Endometrial microvascular endothelial cells (primary cell): Measurements from ENCODE around the gene TAS1R3. TPM values are rescaled to one million over a fixed set of nuclear protein-coding genes. Genes with fewer than 3 reads are reported as not detected.

Experiments
- in situ Hi-C: cut with HindIII; loops from 2 replicates; pipeline ENCODE4 v1.10.0; 2017; ENCODE audit warnings: low sequenced_read_pairs, low pct_unique_long_range_greater_than_20kb; ENCODE audit errors: inconsistent ontology term
- total RNA-seq: library from RNA; depleted of rRNA; stranded (reverse); fragments of >200 nt; gene quantifications from one replicate; pipeline ENCODE4 v1.2.3, GENCODE V29; 2015; ENCODE audit errors: inconsistent ontology term

TAS1R3 gene
- total RNA-seq, 1 donor from 2014 or later, result under 0.01 TPM

DNA sequence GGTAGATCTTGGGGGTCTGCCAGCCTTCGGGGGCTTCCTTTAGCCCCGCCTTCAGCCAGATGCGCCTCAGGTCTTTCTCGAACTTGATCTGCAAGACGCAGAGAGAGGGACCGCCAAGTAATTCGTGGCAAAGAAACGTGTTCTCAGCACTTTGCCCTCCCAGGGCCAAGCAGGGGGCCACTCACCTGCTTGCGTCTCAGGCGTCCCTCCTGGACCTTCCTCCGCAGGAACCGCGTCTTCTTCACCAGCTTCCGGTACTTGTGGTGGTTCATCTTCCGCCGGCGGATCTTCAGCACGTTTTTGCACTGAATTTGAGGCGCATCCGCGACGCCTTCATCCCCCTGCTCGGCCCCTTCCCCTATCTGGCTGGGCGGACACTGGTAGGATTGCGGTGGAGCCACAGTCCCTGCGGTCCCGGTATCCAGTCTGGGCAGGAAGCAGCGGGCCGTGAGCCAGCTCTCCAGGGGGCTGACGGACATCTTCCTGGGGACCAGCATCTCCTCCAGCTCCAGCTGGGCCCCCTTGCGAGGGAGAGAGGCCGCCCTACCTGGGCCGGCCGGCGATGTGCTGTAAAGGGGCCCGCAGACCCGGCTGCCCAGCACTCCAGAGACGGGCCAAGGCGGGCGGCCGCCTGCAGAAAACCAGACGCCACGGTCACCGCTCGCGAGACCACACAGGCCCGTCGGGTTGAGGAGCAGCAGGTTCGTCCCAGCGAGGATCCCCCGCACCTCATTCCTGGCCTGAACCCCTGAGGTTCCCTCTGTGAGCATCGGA, 42.9 kb downstream of the TAS1R3 start:
- in situ Hi-C loops, result no loop called here

- in situ Hi-C loops, result no loop called here
These were observed 43.5 kb downstream of the TAS1R3 start for GRCh38 chr1:1374589-1374928.

DNA sequence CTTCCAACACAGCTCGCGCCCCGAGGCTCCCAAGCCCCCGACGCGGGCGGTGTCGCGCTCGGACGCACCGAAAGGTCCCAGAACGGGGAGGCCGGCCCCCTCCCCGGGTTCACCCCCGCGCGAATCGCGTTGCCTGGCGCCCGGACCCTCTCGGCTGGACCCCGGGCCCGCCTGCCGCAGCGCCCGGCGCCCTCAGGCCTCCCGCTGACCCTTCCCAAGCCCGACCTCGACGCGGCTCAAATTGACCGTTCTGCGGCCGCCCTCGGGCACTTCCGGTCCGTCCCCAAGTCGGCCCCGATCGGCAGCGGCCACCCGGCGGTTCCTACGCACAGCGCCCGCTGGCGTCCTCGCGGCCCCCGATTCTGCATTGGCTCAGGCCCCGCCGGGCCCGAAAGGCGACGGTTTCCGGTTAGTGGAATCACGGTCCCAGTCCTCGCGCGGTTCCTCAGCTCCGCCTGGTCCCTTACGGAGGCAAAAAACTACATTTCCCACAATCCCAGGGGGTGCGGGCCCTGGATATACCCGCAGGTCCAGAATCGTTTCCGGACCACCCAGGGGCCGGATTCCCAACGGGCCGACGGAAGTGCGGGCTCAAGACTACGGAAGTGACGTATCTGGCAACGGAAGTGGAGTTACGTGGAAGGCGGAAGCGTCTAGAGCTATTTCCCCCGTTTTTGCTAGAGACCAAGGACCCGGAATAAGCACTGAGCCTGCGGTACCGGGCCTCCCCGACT, 44.0 kb downstream of the TAS1R3 start, which contains the start of gene AURKAIP1:
AURKAIP1 (minus strand) TSS at position 279 of the 734 bp plus-strand sequence. CDS start 451 bp downstream, outside the sequence.
- in situ Hi-C loops, result no loop called here

DNA sequence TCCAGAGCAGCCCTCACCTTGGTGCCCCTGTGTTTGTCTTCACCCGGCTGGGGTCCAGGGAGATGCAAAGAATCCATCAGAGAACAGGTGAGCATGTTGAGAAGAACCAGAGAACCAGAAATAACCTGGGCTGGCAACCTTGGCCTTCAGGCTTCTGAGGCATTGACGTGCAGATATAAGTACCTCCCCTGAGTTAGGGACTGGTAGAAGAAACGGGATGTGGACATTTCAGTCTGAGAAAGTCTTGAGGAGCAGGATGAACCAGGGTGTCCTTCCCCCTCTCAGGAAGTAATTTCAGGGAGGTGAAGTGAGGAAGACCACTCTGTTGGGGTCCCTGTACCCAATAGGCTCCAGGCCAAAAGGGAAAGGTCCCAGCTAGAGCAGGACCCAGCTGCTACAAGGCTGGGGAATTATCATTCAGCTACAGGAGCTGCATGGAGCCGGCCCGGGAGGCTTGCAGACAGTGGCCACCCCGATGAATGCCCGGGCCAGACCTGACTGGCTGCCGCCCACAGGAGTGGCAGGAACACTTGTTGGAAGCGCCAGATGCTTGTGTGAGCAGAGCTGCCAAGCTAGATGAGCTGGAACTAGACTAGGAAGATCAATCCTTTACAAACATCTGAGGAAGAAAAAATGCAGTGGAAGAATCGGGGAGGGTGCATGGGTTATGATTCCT, 45.6 kb downstream of the TAS1R3 start:
- in situ Hi-C loops, result no loop called here

GRCh38 chr1:1377540-1378205, 46.6 kb downstream of the TAS1R3 start:
- in situ Hi-C loops, result no loop called here

DNA sequence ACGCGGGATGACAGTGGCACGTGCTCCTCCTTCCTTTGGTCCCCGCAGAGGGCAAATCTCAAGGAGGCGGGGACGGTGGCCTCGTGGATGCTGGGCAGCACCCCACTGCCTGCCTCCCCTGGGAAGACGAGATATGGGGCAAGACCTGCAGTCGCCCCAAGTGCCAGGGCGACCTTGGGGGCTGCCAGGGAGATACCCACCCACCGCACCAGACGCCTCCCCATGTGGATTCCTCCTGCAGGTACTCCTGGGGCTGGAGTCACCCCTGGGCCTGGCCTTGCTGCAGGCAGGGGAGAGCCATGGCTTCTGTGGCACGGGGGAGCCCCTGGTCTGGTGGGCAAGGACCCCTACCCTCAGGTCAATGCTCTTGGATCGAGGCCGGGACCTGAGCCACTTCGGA, 49.8 kb downstream of the TAS1R3 start:
- in situ Hi-C loops, result no loop called here

DNA sequence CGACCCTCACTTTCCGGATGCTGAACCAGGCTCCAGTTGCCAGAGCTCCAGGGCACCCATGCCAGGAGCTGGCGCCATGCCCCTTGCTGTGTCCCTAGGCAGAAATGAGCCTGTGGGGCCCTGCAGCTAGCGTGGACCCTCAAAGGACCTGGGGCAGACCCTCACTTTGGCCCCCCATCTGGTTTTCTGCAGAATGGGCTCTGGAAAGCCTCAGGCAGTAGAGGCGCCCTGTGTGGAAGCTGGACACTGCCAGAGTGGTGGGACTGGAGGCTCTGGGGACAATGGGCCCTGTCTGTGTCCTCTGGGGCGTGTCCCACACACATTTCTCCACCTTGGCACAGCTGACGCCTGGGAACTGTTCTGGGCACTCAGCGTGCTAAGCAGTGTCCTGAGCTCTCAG, 50.2 kb downstream of the TAS1R3 start:
- in situ Hi-C loops, result no loop called here

Other genes starting within 250 kb of the TAS1R3 start
- gene C1orf159, start 215.2 kb upstream of the TAS1R3 start, total RNA-seq, result 22.3 TPM
- not detected for gene TTLL10, start 157.4 kb upstream of the TAS1R3 start, total RNA-seq
- not detected for gene TNFRSF18, start 124.7 kb upstream of the TAS1R3 start, total RNA-seq
- not detected for gene TNFRSF4, start 117.1 kb upstream of the TAS1R3 start, total RNA-seq
- 186 TPM for gene SDF4, start 99.3 kb upstream of the TAS1R3 start, total RNA-seq
- gene B3GALT6, start 99.0 kb upstream of the TAS1R3 start, total RNA-seq, result 23.9 TPM
- gene C1QTNF12, start 84.6 kb upstream of the TAS1R3 start, total RNA-seq, result not detected
- gene UBE2J2, start 57.4 kb upstream of the TAS1R3 start, total RNA-seq, result 47.6 TPM
- gene SCNN1D, start 50.8 kb upstream of the TAS1R3 start, total RNA-seq, result under 0.01 TPM
- 28.7 TPM for gene ACAP3, start 23.4 kb upstream of the TAS1R3 start, total RNA-seq
- gene PUSL1, start 22.7 kb upstream of the TAS1R3 start, total RNA-seq, result 21.4 TPM
- 99.3 TPM for gene INTS11, start 6.6 kb upstream of the TAS1R3 start, total RNA-seq
- gene CPTP, start 6.5 kb upstream of the TAS1R3 start, total RNA-seq, result 31.2 TPM
- 41.8 TPM for gene DVL1, start 18.1 kb downstream of the TAS1R3 start, total RNA-seq
- 4.0 TPM for gene MXRA8, start 27.3 kb downstream of the TAS1R3 start, total RNA-seq
- gene AURKAIP1, start 43.9 kb downstream of the TAS1R3 start, total RNA-seq, result 153 TPM
- 85.4 TPM for gene CCNL2, start 68.1 kb downstream of the TAS1R3 start, total RNA-seq
- 180 TPM for gene MRPL20, start 76.0 kb downstream of the TAS1R3 start, total RNA-seq
- 2.0 TPM for gene ANKRD65, start 90.0 kb downstream of the TAS1R3 start, total RNA-seq
- gene VWA1, start 104.4 kb downstream of the TAS1R3 start, total RNA-seq, result 27.5 TPM
- gene ATAD3C, start 118.4 kb downstream of the TAS1R3 start, total RNA-seq, result under 0.01 TPM
- 34.4 TPM for gene ATAD3B, start 140.5 kb downstream of the TAS1R3 start, total RNA-seq
- 67.8 TPM for gene ATAD3A, start 180.9 kb downstream of the TAS1R3 start, total RNA-seq
- 1.0 TPM for gene TMEM240, start 209.3 kb downstream of the TAS1R3 start, total RNA-seq
- gene SSU72, start 243.6 kb downstream of the TAS1R3 start, total RNA-seq, result 95.1 TPM